Endothelial cell (in vitro differentiated cells): ENCODE measurements around the gene EPO. TPM values are rescaled to one million over a fixed set of nuclear protein-coding genes. Genes with fewer than 3 reads are reported as not detected.

Experiments used
- DNase-seq: peaks from one replicate; pipeline ENCODE4 v3.0.0; 2021; ENCODE audit warnings: low spot score
- H3K27ac Mint-ChIP-seq: one replicate; pipeline ENCODE4 v1.8.0; 2021; ENCODE audit warnings: mixed read lengths, inconsistent platforms; ENCODE audit not compliant: unreplicated experiment
- H3K27me3 Mint-ChIP-seq: one replicate; pipeline ENCODE4 v1.8.0; 2021; ENCODE audit warnings: mild to moderate bottlenecking, moderate library complexity, mixed read lengths, inconsistent platforms; ENCODE audit not compliant: unreplicated experiment
- H3K36me3 Mint-ChIP-seq: one replicate; pipeline ENCODE4 v1.8.0; 2021; ENCODE audit warnings: mild to moderate bottlenecking, low read depth, mixed read lengths, inconsistent platforms; ENCODE audit not compliant: unreplicated experiment
- H3K4me1 Mint-ChIP-seq: one replicate; pipeline ENCODE4 v1.8.0; 2021; ENCODE audit warnings: mild to moderate bottlenecking, mixed read lengths, inconsistent platforms; ENCODE audit not compliant: unreplicated experiment
- H3K4me3 Mint-ChIP-seq: one replicate; pipeline ENCODE4 v1.8.0; 2021; ENCODE audit warnings: mild to moderate bottlenecking, mixed read lengths, inconsistent platforms; ENCODE audit not compliant: unreplicated experiment
- H3K9me3 Mint-ChIP-seq: one replicate; pipeline ENCODE4 v1.8.0; 2021; ENCODE audit warnings: mixed read lengths, inconsistent platforms; ENCODE audit not compliant: unreplicated experiment
- total RNA-seq: library from RNA; stranded (reverse); fragmentation: NEBNext Ultra II Directional; extraction: Animal tissue kit (Norgen Biotek cat#: 25700); gene quantifications from one replicate; pipeline ENCODE4 v1.2.1, GENCODE V29; 2021; ENCODE audit not compliant: unreplicated experiment
- TF ChIP-seq, protein P1 (sequence below): fragments of 200-600 bp; sonication (generic); IDR thresholded peaks from one replicate; pipeline ENCODE4 v1.5.0; 2021; ENCODE audit warnings: antibody characterized with exemption; ENCODE audit not compliant: unreplicated experiment

The EPO gene
- total RNA-seq, 1 donor from 2014 or later: 0.33 TPM

DNA sequence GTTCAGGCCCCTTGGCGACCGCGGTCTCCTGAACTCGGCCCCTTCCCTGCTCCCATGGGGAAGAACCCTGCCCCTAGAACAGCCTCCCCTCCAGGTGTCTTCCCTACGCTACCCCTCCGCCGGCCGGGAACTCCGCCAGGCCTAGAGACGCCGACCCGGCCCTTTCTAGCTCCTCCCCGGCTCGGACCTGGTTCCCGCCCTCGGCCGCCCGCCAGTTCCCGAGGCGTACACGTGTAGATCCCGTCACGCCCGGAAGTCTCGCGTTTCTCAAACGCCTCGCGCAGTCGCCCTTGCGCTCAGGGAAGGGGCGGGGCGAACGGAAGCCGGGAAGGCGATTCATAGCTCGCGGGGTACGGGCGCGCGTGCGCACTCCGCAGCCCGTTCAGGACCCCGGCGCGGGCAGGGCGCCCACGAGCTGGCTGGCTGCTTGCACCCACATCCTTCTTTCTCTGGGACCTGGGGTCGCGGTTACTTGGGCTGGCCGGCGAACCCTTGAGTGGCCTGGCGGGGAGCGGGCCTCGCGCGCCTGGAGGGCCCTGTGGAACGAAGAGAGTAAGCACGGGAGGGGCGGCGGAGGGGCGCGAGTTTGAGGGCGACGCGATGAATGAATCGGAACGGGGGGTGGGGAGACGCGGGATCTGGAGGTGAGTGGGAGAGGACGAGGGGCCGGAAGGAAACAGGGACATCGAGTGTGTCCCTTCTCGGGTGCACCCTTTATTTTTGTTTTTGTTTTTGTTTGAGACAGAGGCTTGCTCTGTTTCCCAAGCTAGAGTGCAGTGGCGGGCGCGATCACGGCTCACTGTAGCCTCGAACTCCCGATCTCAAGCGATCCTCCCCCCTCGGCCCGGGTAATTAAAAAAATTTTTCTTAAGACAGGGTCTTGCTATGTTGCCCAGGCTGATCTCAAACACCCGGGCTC, 14.3 kb upstream of the EPO start, which contains the start of gene POP7:
Gene POP7, plus strand, starts transcription at position 369 of the 919 bp plus-strand sequence. CDS start 710 bp downstream, outside the sequence.
- DNase-seq: peak; percentile 99
- peaks cover 5% of the 10 kb centered on the region for H3K27me3 Mint-ChIP-seq
- H3K4me3 Mint-ChIP-seq: peak within 1 kb of the TSS; percentile 94
- no peaks in the 10 kb centered on the region for H3K9me3 Mint-ChIP-seq
- peaks cover 6% of the 10 kb centered on the region for H3K36me3 Mint-ChIP-seq
- TF ChIP-seq, protein P1, sequence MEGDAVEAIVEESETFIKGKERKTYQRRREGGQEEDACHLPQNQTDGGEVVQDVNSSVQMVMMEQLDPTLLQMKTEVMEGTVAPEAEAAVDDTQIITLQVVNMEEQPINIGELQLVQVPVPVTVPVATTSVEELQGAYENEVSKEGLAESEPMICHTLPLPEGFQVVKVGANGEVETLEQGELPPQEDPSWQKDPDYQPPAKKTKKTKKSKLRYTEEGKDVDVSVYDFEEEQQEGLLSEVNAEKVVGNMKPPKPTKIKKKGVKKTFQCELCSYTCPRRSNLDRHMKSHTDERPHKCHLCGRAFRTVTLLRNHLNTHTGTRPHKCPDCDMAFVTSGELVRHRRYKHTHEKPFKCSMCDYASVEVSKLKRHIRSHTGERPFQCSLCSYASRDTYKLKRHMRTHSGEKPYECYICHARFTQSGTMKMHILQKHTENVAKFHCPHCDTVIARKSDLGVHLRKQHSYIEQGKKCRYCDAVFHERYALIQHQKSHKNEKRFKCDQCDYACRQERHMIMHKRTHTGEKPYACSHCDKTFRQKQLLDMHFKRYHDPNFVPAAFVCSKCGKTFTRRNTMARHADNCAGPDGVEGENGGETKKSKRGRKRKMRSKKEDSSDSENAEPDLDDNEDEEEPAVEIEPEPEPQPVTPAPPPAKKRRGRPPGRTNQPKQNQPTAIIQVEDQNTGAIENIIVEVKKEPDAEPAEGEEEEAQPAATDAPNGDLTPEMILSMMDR: no peak
- H3K4me1 Mint-ChIP-seq: peaks cover 12% of the 10 kb centered on the region
- no peak within 1 kb of the TSS for H3K27ac Mint-ChIP-seq

DNA sequence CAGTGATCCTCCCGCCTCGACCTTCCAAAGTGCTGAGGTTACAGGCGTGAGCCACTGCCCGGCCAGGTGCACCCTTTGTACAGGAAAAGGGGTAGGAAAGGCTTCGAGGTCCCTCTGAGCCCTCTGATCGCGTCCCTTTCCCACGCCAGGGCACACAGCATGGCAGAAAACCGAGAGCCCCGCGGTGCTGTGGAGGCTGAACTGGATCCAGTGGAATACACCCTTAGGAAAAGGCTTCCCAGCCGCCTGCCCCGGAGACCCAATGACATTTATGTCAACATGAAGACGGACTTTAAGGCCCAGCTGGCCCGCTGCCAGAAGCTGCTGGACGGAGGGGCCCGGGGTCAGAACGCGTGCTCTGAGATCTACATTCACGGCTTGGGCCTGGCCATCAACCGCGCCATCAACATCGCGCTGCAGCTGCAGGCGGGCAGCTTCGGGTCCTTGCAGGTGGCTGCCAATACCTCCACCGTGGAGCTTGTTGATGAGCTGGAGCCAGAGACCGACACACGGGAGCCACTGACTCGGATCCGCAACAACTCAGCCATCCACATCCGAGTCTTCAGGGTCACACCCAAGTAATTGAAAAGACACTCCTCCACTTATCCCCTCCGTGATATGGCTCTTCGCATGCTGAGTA, 13.5 kb upstream of the EPO start:
- no peak for DNase-seq
- Mint-ChIP-seq H3K9me3 (no peaks in the 10 kb centered on the region), H3K36me3 (peaks cover 6% of the 10 kb centered on the region), H3K4me1 (peaks cover 7% of the 10 kb centered on the region), H3K4me3 (peak overlapping the region; percentile 94), H3K27ac (peak overlapping the region; percentile 36), H3K27me3 (peaks cover 5% of the 10 kb centered on the region)
- TF ChIP-seq, protein P1: no peak

DNA sequence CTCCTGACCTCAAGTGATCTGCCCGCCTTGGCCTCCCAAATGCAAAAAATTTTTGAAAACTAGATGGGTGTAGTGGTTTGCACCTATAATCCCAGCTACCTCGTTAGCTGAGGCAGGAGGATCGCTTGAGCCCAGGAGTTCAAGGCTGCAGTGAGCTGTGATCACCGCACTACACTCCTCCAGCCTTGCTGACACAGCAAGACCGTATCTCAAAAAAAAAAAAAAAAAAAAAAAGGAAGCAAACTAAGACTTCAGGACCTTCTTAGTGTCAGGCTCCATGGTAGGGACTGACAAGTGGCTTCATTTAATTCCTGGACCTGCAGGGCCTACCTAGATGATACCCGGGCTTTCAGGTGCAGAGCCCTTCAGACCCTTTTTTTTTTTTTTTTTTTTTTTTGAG, 11.9 kb upstream of the EPO start:
- peaks cover 7% of the 10 kb centered on the region for H3K4me1 Mint-ChIP-seq
- no peaks in the 10 kb centered on the region for H3K9me3 Mint-ChIP-seq
- H3K27ac Mint-ChIP-seq: no peak overlapping the region
- H3K27me3 Mint-ChIP-seq: peaks cover 5% of the 10 kb centered on the region
- peaks cover 6% of the 10 kb centered on the region for H3K36me3 Mint-ChIP-seq
- TF ChIP-seq, protein P1: no peak
- DNase-seq: no peak
- no peak overlapping the region for H3K4me3 Mint-ChIP-seq

DNA sequence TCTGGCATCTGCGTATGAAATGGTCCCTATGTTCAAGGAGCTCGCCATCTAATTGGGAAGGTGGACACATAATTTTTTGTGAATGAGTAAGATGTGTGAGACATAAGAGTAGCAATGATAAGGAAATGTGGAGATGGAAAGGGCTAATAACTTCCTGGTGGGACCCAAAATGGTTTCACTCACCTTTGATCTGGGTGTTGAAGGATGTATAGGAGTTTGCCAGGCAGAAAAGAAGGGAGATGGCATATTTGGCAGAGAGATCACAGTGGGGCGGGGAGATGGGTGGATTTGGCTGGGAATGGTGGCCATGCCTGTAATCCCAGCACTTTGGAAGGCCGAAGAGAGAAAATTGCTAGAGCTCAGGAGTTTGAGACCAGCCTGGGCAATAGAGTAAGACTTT, 9.8 kb upstream of the EPO start:
- no peaks in the 10 kb centered on the region for H3K9me3 Mint-ChIP-seq
- H3K27ac Mint-ChIP-seq: no peak overlapping the region
- DNase-seq: no peak
- TF ChIP-seq, protein P1: no peak
- no peak overlapping the region for H3K4me3 Mint-ChIP-seq
- peaks cover 6% of the 10 kb centered on the region for H3K36me3 Mint-ChIP-seq
- H3K4me1 Mint-ChIP-seq: peaks cover 7% of the 10 kb centered on the region
- peaks cover 5% of the 10 kb centered on the region for H3K27me3 Mint-ChIP-seq
